Gastroesophageal sphincter (tissue), 3 donors: Measurements from ENCODE around the gene MPDU1.

Experiments used
- EP300 ChIP-seq: sonication (generic); formaldehyde crosslinking; IDR thresholded peaks from one replicate; pipeline ENCODE4 v1.6.1; 2017; ENCODE audit warnings: antibody characterized with exemption, mild to moderate bottlenecking
- POLR2A ChIP-seq, 2 donors: fragments of 450-650 bp; IDR thresholded peaks; one replicate each; pipeline ENCODE4 v1.6.1; 2017; ENCODE audit warnings: antibody characterized with exemption in 2 of 2, mild to moderate bottlenecking in 2 of 2, moderate library complexity in 1 of 2
- POLR2AphosphoS5 ChIP-seq: sonication (generic); formaldehyde crosslinking; IDR thresholded peaks from one replicate; pipeline ENCODE4 v1.6.1; 2017; ENCODE audit warnings: antibody characterized with exemption
- TF ChIP-seq, protein P1 (sequence below), 4 experiments: fragments of 200-600 bp in 2 of 4; fragments of 450-650 bp in 2 of 4; sonication (generic) in 1 of 4; IDR thresholded peaks; one replicate each; pipeline ENCODE4 v1.5.1; 2017 to 2019; ENCODE audit warnings: antibody characterized with exemption in 4 of 4, mild to moderate bottlenecking in 2 of 4, moderate library complexity in 2 of 4

GRCh38 chr17:7548585-7549400 lies 34.9 kb upstream of the MPDU1 start, which contains the start of gene TNFSF12:
- TF ChIP-seq POLR2A (IDR thresholded peaks at IDR 0.05) (peak; percentile 13 to 14), EP300 (no peak), POLR2AphosphoS5 (peak; percentile 8)
- TF ChIP-seq, protein P1, sequence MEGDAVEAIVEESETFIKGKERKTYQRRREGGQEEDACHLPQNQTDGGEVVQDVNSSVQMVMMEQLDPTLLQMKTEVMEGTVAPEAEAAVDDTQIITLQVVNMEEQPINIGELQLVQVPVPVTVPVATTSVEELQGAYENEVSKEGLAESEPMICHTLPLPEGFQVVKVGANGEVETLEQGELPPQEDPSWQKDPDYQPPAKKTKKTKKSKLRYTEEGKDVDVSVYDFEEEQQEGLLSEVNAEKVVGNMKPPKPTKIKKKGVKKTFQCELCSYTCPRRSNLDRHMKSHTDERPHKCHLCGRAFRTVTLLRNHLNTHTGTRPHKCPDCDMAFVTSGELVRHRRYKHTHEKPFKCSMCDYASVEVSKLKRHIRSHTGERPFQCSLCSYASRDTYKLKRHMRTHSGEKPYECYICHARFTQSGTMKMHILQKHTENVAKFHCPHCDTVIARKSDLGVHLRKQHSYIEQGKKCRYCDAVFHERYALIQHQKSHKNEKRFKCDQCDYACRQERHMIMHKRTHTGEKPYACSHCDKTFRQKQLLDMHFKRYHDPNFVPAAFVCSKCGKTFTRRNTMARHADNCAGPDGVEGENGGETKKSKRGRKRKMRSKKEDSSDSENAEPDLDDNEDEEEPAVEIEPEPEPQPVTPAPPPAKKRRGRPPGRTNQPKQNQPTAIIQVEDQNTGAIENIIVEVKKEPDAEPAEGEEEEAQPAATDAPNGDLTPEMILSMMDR (IDR thresholded peaks at IDR 0.05): peak in 3 of 4 experiments; percentile 41 to 54 (median 53)
